H1 (cell line): ENCODE measurements around the gene HS1BP3. TPM values are rescaled to one million over a fixed set of nuclear protein-coding genes. Genes with fewer than 3 reads are reported as not detected.

Experiments used
- ASH2L ChIP-seq: fragments of 200-600, 300-600 bp; sonication (generic); IDR thresholded peaks from one replicate; pipeline ENCODE4 v1.7.1; 2017; ENCODE audit warnings: low read length
- BRCA1 ChIP-seq: IDR thresholded peaks from 2 replicates; pipeline ENCODE4 v1.6.1; 2012; ENCODE audit warnings: low read depth, low read length, improper control_type of control experiment
- FOSL1 ChIP-seq: IDR thresholded peaks from 2 replicates; pipeline ENCODE4 v1.6.1; 2011; ENCODE audit warnings: mild to moderate bottlenecking, low read depth, low read length, moderate library complexity; ENCODE audit not compliant: insufficient read depth
- NANOG ChIP-seq: IDR thresholded peaks from 2 replicates; pipeline ENCODE4 v1.6.1; 2011; ENCODE audit warnings: low read length, low read depth, mild to moderate bottlenecking, inconsistent platforms; ENCODE audit not compliant: insufficient read depth, poor library complexity, severe bottlenecking
- POLR2AphosphoS5 ChIP-seq: IDR thresholded peaks from 2 replicates; pipeline ENCODE4 v1.6.1; 2011; ENCODE audit warnings: low read depth, low read length
- SIN3A ChIP-seq, 2 experiments: IDR thresholded peaks in 1 of 2; conservative IDR thresholded peaks in 1 of 2; 2 replicates each; pipeline ENCODE4 v1.6.1; 2011 to 2012; ENCODE audit warnings: low read length in 2 of 2, improper control_type of control experiment in 1 of 2, low read depth in 1 of 2, mild to moderate bottlenecking in 1 of 2
- SIX5 ChIP-seq: IDR thresholded peaks from 2 replicates; pipeline ENCODE4 v1.6.1; 2011; ENCODE audit warnings: mild to moderate bottlenecking, low read depth, low read length
- polyA plus RNA-seq, 7 experiments: library from polyadenylated mRNA; depleted of rRNA in 3 of 7; stranded (reverse) in 5 of 7; unstranded in 2 of 7; fragments of >200 nt in 5 of 7; fragments of 200-250 nt in 2 of 7; gene quantifications; 1 replicate in 5 of 7; 2 replicates in 1 of 7; 4 replicates in 1 of 7; pipeline versions ENCODE4 v1.2.1 to v1.2.3, GENCODE V29; 2011 to 2013; ENCODE audit warnings: missing spikeins in 2 of 7, mixed read lengths in 2 of 7
- total RNA-seq: library from RNA; stranded (reverse); fragmentation: NEBNext Ultra II Directional; extraction: Animal tissue kit (Norgen Biotek cat#: 25700); gene quantifications from 2 replicates; pipeline ENCODE4 v1.2.1, GENCODE V29; 2021

Gene HS1BP3
- total and polyA plus RNA-seq, 2 of the 8 experiments (the other 6 are each of a cell fraction or from before 2014, with no cell fraction given) = 11.1 to 11.3 TPM

DNA sequence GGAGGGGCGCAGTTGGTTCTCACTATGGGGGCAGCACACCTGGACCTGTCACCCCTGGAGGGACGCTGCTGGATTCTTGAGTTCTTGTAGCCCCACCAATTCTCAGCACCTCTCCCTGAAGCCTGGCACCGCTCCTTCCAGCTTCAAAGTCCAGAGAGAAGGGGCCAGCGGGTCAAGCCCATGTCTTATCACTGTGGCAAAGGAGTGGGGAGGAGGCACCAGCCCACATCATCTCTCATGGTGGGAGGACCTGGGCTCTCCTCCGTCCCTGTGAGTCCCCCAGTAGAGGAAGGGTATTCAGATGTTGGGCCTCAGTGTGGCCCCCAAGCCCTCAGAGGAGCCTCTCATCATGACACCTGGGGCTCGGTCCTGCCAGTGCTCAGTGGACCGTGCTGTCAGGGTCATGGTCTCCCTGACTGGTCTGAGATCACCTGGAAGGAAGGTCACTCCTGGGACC, 67.4 kb downstream of the HS1BP3 start (continued):
- TF ChIP-seq FOSL1 = no peak
- TF ChIP-seq BRCA1 = no peak
- no peak for TF ChIP-seq NANOG
- TF ChIP-seq POLR2AphosphoS5 = no peak
- TF ChIP-seq SIN3A (conservative IDR thresholded peaks at IDR 0.05 in 1 of 2, IDR thresholded peaks at IDR 0.05 in 1 of 2; ENCODE audit: low read depth in 1 of 2, low read length in 2 of 2) = no peak
- TF ChIP-seq SIX5 = no peak
- no peak for TF ChIP-seq ASH2L
- TF ChIP-seq, all 59 proteins: peak for 0
